HCT116 (cell line): Measurements from ENCODE around the gene NDUFS8.

Experiments
- CTCF ChIP-seq, 3 experiments: fragments of 200-600 bp in 1 of 3; sonication (generic) in 1 of 3; IDR thresholded peaks in 2 of 3; conservative IDR thresholded peaks in 1 of 3; 2 replicates each; pipeline ENCODE4 v1.5.1; 2012 to 2017; ENCODE audit warnings: low read depth in 2 of 3, low read length in 2 of 3, antibody characterized with exemption in 1 of 3, borderline replicate concordance in 1 of 3, control low read depth in 1 of 3, mild to moderate bottlenecking in 1 of 3, mixed read lengths in 1 of 3, mixed run types in 1 of 3, moderate library complexity in 1 of 3; ENCODE audit not compliant: insufficient read depth in 1 of 3
- EGR1 ChIP-seq: IDR thresholded peaks from 2 replicates; pipeline ENCODE4 v1.6.1; 2012; ENCODE audit warnings: low read depth
- EZH2 ChIP-seq: fragments of 200-600 bp; sonication (generic); IDR thresholded peaks from 2 replicates; pipeline ENCODE4 v1.6.1; 2017; ENCODE audit warnings: antibody characterized with exemption, mixed run types
- POLR2A ChIP-seq: IDR thresholded peaks from 2 replicates; pipeline ENCODE4 v1.7.0; 2011; ENCODE audit warnings: borderline replicate concordance; ENCODE audit not compliant: insufficient read depth, insufficient read length; ENCODE audit errors: extremely low read depth
- TCF7L2 ChIP-seq: IDR thresholded peaks from 2 replicates; pipeline ENCODE4 v1.7.0; 2011; ENCODE audit warnings: borderline replicate concordance, inconsistent platforms; ENCODE audit not compliant: insufficient read depth, insufficient read length; ENCODE audit errors: extremely low read depth
- ZNF274 ChIP-seq: fragments of 200-500 bp; sonication (Bioruptor generic); IDR thresholded peaks from 2 replicates; pipeline ENCODE4 v1.6.1; 2014; ENCODE audit warnings: mild to moderate bottlenecking, low read depth, low read length, inconsistent platforms
- TF ChIP-seq, protein P1 (sequence below): IDR thresholded peaks from 2 replicates; pipeline ENCODE4 v1.6.1; 2012

DNA sequence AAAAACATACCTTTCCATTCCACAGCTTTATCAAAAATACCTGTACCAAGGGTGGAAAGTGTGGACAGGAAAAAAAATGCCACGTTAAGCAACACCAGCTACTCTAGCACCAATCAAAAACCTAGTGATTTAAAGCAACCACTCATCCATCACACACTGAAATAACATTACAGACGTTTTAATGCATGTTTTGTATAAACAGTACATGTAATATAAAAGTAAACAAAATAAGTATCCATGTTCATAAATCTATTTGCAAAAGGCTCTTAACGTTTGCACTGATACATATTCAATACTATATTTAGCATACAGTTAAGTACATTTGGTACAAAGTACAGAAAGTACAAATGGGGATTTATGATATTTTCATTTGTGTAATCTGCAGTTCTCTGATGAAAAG is 52.0 kb downstream of the NDUFS8 start:
- no peak for TF ChIP-seq CTCF (IDR thresholded peaks at IDR 0.05 in 2 of 3, conservative IDR thresholded peaks at IDR 0.05 in 1 of 3; ENCODE audit: borderline replicate concordance in 1 of 3, insufficient read depth in 1 of 3, low read depth in 2 of 3, low read length in 2 of 3)
- TF ChIP-seq, protein P1, sequence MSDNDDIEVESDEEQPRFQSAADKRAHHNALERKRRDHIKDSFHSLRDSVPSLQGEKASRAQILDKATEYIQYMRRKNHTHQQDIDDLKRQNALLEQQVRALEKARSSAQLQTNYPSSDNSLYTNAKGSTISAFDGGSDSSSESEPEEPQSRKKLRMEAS, result no peak
- no peak for TF ChIP-seq EZH2
- TF ChIP-seq EGR1, result no peak
- TF ChIP-seq TCF7L2, result no peak
- TF ChIP-seq ZNF274, result no peak
- TF ChIP-seq POLR2A, result no peak
